SJCRH30 (cell line): Measurements from ENCODE around the gene EOLA2. TPM values are rescaled to one million over a fixed set of nuclear protein-coding genes. Genes with fewer than 3 reads are reported as not detected.
"Not testable (repeated sequence)": the region's sequence is repeated elsewhere in the genome, so short reads cannot be mapped to it uniquely, and the experiment has no call there.

ENCODE experiments used
- DNase-seq, 2 experiments: peaks; one replicate each; pipeline ENCODE4 v3.0.0-alpha.2; 2015 to 2020
- H3K27ac ChIP-seq: fragments of 250-450 bp; sonication (Bioruptor Pico); 2 replicates; pipeline ENCODE4 v1.5.1; 2020; ENCODE audit warnings: mild to moderate bottlenecking, moderate library complexity
- H3K27me3 ChIP-seq: fragments of 250-450 bp; sonication (Bioruptor Pico); 2 replicates; pipeline ENCODE4 v1.5.1; 2020; ENCODE audit warnings: mild to moderate bottlenecking, moderate library complexity
- H3K36me3 ChIP-seq: fragments of 250-450 bp; sonication (Bioruptor Pico); 2 replicates; pipeline ENCODE4 v1.5.1; 2020; ENCODE audit warnings: mild to moderate bottlenecking, moderate library complexity
- H3K4me1 ChIP-seq: fragments of 250-450 bp; sonication (Bioruptor Pico); 2 replicates; pipeline ENCODE4 v1.5.1; 2020; ENCODE audit warnings: mild to moderate bottlenecking, moderate library complexity
- H3K4me3 ChIP-seq: fragments of 250-450 bp; sonication (Bioruptor Pico); 2 replicates; pipeline ENCODE4 v1.5.1; 2020; ENCODE audit warnings: mild to moderate bottlenecking, moderate library complexity
- H3K9me3 ChIP-seq: fragments of 250-450 bp; sonication (Bioruptor Pico); replicated peaks from 2 replicates; pipeline ENCODE4 v1.5.1; 2020; ENCODE audit warnings: mild to moderate bottlenecking, moderate library complexity
- total RNA-seq: library from RNA; depleted of rRNA; stranded (reverse); fragments of >200 nt; shearing (Covaris generic); gene quantifications from 2 replicates; pipeline ENCODE4 v1.2.3, GENCODE V29; 2014

EOLA2 gene
- total RNA-seq, 1 experiment from 2014 or later, result 27.0 TPM

- Histone ChIP-seq H3K36me3 (no peaks in the 10 kb centered on the region), H3K4me1 (no peaks in the 10 kb centered on the region), H3K27me3 (no peaks in the 10 kb centered on the region), H3K27ac (peak overlapping the region; percentile 86), H3K9me3 (no peaks in the 10 kb centered on the region), H3K4me3 (peak overlapping the region; percentile 79)
- peak; percentile 96 to 97 for DNase-seq
Measured at GRCh38 chrX:149939905-149940673, 1.8 kb upstream of the EOLA2 start.

GRCh38 chrX:149939655-149939904 lies 1.3 kb upstream of the EOLA2 start:
- no peaks in the 10 kb centered on the region for H3K4me1 ChIP-seq
- H3K4me3 ChIP-seq, result peak overlapping the region; percentile 79
- H3K27me3 ChIP-seq, result no peaks in the 10 kb centered on the region
- H3K9me3 ChIP-seq, result no peaks in the 10 kb centered on the region
- no peak for DNase-seq
- H3K27ac ChIP-seq, result peak overlapping the region; percentile 86
- H3K36me3 ChIP-seq, result no peaks in the 10 kb centered on the region

GRCh38 chrX:149938881-149939654 lies 777 bp upstream of the EOLA2 start:
- no peaks in the 10 kb centered on the region for H3K36me3 ChIP-seq
- peak overlapping the region; percentile 86 for H3K27ac ChIP-seq
- no peaks in the 10 kb centered on the region for H3K27me3 ChIP-seq
- DNase-seq, result peak; percentile 91 to 96
- H3K4me3 ChIP-seq, result peak overlapping the region; percentile 79
- H3K4me1 ChIP-seq, result no peaks in the 10 kb centered on the region
- no peaks in the 10 kb centered on the region for H3K9me3 ChIP-seq

GRCh38 chrX:149937871-149938426 lies 342 bp downstream of the EOLA2 start:
- DNase-seq, result peak in 1 of 2 experiments; percentile 4
- Histone ChIP-seq H3K9me3 (no peaks in the 10 kb centered on the region), H3K27me3 (no peaks in the 10 kb centered on the region), H3K36me3 (no peaks in the 10 kb centered on the region), H3K27ac (peak overlapping the region; percentile 63), H3K4me1 (no peaks in the 10 kb centered on the region), H3K4me3 (peak overlapping the region; percentile 76)

GRCh38 chrX:149937328-149937727 lies 963 bp downstream of the EOLA2 start:
- not testable (repeated sequence) for H3K9me3 ChIP-seq, H3K27me3 ChIP-seq, H3K4me1 ChIP-seq, H3K36me3 ChIP-seq
- Histone ChIP-seq H3K4me3 (peak overlapping the region; percentile 76), H3K27ac (peak overlapping the region; percentile 63)
- DNase-seq, result peak in 1 of 2 experiments; percentile 1

GRCh38 chrX:149933547-149933946 lies 4.7 kb downstream of the EOLA2 start:
- not testable (repeated sequence) for H3K36me3 ChIP-seq, H3K4me3 ChIP-seq, H3K4me1 ChIP-seq, H3K27ac ChIP-seq, H3K9me3 ChIP-seq, DNase-seq, H3K27me3 ChIP-seq

- H3K27ac ChIP-seq, H3K27me3 ChIP-seq, H3K4me1 ChIP-seq, H3K36me3 ChIP-seq, DNase-seq, H3K4me3 ChIP-seq, H3K9me3 ChIP-seq: not testable (repeated sequence)
Measured at GRCh38 chrX:149932970-149933369, 5.3 kb downstream of the EOLA2 start.

- not testable (repeated sequence) for H3K4me1 ChIP-seq, H3K4me3 ChIP-seq
Measured at GRCh38 chrX:149932150-149932549, 6.1 kb downstream of the EOLA2 start.

GRCh38 chrX:149931355-149931754 lies 6.9 kb downstream of the EOLA2 start:
- not testable (repeated sequence) for H3K9me3 ChIP-seq, H3K4me3 ChIP-seq, H3K36me3 ChIP-seq, H3K27me3 ChIP-seq, DNase-seq, H3K27ac ChIP-seq, H3K4me1 ChIP-seq

More at GRCh38 chrX:149932150-149932549, 6.1 kb downstream of the EOLA2 start:
- not testable (repeated sequence) for H3K27ac ChIP-seq, H3K36me3 ChIP-seq, H3K27me3 ChIP-seq, DNase-seq, H3K9me3 ChIP-seq

GRCh38 chrX:149929400-149929799 lies 8.9 kb downstream of the EOLA2 start, which contains the start of gene HSFX4:
TSS of gene HSFX4 (plus strand) at chrX:149929573. CDS start at chrX:149929645, 72 bp downstream.
- H3K4me1 ChIP-seq, DNase-seq, H3K36me3 ChIP-seq, H3K9me3 ChIP-seq, H3K27me3 ChIP-seq, H3K27ac ChIP-seq, H3K4me3 ChIP-seq: not testable (repeated sequence)

- DNase-seq, H3K27ac ChIP-seq, H3K9me3 ChIP-seq, H3K4me1 ChIP-seq, H3K27me3 ChIP-seq, H3K36me3 ChIP-seq, H3K4me3 ChIP-seq: not testable (repeated sequence)
Measured at GRCh38 chrX:149928635-149929034, 9.7 kb downstream of the EOLA2 start.

GRCh38 chrX:149927964-149928258 lies 10.4 kb downstream of the EOLA2 start:
- not testable (repeated sequence) for H3K27ac ChIP-seq, DNase-seq, H3K9me3 ChIP-seq, H3K36me3 ChIP-seq, H3K4me3 ChIP-seq, H3K4me1 ChIP-seq, H3K27me3 ChIP-seq

GRCh38 chrX:149927245-149927963 lies 10.9 kb downstream of the EOLA2 start:
- not testable (repeated sequence) for H3K9me3 ChIP-seq, H3K4me3 ChIP-seq, H3K27ac ChIP-seq, H3K36me3 ChIP-seq, H3K27me3 ChIP-seq, DNase-seq, H3K4me1 ChIP-seq

- H3K27ac ChIP-seq, H3K9me3 ChIP-seq, H3K4me1 ChIP-seq, H3K4me3 ChIP-seq, H3K27me3 ChIP-seq, H3K36me3 ChIP-seq, DNase-seq: not testable (repeated sequence)
Measured at GRCh38 chrX:149924434-149924833, 13.9 kb downstream of the EOLA2 start.

- not testable (repeated sequence) for H3K36me3 ChIP-seq, H3K27ac ChIP-seq, H3K4me1 ChIP-seq, H3K4me3 ChIP-seq, H3K27me3 ChIP-seq, DNase-seq, H3K9me3 ChIP-seq
Measured at GRCh38 chrX:149923836-149924235, 14.5 kb downstream of the EOLA2 start.
